ENCODE measurements around the gene NOXA1.
"Not testable (repeated sequence)": the region's sequence is repeated elsewhere in the genome, so short reads cannot be mapped to it uniquely, and the experiment has no call there.

The NOXA1 gene

DNA sequence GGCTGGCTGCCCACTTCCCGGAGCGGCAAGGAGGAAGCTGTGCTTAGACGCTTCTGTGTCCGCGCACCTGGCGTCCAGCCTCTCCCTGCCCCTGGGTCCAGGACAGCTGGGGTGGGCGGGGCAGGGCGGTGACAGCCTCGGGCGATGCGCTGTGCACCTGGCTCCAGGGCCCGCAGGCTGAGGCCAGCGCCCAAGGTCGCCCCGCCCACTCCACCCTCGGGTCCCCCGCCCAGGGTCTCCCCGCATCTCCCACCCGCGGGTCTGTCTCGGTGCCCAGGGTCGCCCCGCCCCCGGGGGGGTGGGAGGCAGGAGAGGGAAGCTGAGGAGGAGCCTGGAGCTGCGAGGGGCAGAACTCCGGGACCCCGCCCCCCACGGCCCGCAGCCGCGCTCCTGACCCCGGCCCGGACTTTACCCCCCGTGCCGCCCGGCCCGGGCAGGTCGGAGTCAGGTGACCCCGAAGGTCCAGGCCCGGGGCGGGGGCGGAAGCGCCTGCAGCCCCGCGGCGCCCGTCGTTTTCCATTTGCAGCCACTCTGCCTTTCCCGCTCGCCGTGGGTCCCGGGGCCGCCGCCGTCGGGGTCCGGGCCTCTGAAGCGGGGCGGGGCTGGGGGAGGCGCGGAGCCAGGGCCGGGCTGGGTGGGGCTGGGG lies 18.2 kb downstream of the NOXA1 start, which contains the start of gene ENTPD8:
ENTPD8 (minus strand) TSS at position 69 of the 646 bp plus-strand sequence. CDS start 3,072 bp downstream, outside the sequence.
- DNase-seq: no peak

DNA sequence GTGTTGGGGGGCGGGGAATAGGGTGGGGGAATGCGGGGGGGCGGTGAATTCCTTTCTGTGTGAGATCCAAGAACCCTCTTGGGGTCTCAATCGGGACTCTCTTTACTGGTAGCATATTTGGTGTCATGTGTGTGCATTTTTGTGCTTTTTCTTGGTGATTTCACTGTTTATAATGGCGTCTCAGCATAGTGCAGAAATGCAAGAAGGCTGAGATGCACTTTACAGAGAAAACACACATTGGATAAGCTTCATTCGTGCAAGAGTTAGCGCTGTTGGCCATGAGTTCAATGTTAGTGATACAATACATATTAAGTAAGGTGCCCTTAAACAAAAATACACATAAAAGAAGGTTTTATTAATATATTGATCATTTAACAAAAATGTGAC lies 18.7 kb downstream of the NOXA1 start:
- DNase-seq: no peak

DNA sequence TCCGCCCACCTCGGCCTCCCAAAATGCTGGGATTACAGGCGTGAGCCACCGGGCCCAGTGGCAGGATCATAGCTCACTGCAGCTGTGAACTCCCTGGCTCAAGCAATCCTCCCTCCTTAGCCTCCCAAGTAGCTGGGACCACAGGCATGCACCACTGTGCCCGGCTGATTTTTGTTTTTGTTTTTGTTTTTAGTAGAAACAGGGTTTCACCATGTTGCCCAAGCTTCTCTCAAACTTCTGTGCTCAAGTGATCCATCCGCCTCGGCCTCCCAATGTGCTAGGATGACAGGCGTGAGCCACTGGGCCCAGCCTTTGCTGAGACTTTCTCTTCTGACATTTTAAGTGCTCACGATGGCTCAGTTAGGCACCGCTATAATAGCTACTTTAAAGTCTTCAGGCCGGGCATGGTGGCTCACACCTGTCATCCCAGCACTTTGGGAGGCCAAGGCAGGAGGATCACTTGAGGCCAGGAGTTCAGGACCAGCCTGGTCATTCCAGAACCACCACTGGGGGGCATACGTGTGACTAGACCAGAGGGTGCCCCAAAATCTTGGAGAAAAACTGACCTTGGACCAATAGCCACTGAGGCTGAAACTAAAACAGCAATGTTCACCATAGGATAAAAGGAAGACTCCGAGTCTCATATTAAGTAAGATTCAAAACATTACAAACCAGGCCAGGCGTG lies 21.1 kb downstream of the NOXA1 start:
- no peak for DNase-seq

DNA sequence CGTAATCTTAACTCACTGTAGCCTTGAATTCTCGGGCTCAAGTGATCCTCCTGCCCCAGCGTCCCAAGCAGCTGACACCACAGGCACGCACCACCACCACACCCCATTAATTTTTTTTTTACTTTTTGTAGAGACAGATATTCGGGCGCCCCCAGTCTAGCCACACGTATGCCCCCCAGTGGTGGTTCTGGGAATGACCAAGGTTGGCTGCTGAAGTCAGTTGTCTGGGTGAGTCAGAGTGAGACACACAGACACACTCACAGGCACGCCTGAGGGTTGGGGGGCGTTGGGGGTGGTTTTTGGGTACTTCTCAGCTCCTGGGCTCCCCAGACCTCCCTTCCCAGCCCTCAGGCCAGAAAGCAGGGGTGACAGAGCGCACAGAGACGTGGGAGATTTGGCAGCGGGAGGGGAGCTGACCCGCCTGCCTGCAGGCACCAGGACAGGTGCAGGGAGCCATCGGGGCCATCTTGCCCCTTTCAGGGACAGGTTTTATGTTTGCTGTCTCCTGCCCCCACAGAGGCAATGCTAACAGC lies 22.1 kb downstream of the NOXA1 start:
- no peak for DNase-seq

DNA sequence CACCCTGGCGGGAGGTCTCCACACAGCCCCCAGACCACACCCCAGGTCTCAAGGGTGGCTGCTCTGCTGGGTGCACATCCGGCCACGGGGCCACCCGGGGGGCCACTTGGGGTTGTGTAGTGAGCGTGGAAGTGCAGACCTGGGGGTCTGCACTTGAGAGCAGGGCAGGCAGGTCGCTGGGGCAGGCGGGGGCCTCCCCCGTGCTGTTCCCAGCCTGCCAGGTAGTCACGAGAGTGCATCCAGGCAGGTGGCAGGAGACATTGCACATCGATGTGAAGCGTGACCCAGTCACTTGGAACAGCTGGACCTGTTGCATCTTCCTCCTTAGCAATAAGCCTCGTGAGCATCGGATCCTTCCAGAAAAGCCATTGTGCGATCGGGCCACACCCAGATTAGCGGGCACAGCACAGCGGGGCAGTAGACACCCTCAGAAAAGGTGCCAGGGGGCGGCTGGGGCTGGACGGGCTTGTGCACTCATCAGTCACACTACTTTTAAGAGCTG lies 22.8 kb downstream of the NOXA1 start:
- no peak for DNase-seq

DNA sequence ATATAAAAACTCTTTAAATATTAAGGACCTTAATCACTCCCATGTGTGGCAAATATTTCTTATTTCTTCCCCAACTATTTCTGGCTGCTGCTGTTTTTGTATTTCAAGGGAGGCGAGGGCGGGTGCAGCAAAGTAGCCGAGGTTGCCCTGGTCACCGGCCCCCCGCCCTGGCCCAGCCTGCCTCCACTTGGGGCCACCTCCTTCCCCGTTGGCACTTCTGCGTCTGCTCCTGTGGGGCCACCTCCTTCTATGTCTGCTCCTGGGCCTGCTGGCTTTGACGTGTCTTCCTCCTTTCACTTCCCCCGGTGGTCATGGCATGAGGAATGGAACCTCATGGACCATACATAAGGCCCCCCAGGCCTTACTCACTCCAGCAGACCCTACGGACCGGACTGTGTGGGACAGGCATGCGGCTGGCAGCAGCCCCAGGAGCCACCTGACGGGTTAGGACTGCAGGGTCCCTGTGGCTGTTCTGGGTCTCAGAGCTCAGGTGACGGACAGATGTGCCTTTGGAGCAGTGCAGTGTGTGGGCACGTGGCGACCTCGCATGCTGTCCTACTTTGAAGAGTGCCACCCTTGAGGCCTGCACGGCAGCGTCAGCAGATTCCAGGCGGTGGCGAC lies 23.8 kb downstream of the NOXA1 start:
- no peak for DNase-seq

DNA sequence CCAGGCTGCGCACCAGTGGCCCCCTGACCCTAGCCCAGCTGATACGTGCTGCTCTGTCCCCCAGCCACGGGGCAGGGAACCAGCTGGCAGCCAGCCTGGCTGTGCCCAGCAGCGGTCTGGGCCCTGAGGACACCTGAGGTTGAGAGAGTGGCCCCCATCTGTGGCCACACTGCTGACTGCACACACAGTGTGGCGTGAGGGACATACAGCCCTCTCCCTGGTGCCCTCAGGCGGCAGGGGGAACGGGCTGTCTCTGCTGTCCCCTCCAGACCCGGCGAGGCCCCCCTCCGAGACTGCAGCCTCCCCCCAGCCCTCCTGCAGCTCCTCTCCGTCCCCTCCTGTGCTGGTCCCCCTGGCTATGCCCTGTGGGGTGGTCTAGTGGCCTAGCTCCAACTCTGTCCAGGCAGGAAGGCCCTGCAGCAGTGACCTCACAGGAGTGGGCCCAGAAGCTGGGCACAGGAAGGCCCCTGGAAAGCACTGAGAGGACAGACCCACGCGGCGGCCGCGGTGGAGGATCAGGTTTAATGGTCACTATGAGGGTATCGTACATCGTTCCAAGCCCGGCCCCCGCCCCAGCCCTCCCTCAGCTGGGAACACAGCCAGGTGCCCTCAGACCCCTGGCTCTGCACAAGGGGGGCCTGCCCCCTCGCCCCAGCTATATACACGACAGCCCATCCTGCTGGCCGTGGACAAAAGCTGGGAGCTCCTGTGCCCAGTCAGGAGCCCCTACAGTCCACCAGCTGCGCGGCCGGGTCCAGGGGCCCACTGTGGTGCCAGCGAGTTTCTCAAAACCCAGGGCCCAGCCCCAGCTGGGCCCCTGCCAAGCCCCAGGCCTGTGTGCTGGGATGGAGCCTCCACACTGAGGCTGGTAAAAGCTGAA lies 24.8 kb downstream of the NOXA1 start:
- no peak for DNase-seq

DNA sequence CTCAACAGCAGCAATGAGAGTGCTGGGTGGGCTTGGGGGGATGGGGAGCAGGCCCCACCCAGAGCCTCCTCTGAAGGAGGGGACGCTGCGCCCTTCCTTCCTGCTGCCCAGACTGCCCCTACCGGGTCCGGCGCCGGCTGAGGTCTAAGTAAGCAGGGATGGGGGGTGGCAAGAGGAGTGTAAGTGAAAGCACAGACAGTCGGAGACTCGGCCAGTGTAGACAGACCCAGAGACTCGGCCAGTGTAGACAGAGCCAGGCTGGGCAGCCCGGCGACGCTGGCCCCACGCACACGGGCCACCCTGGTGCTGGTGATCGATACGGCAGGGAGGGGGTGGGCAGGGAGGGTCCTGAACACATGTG lies 25.4 kb downstream of the NOXA1 start:
- DNase-seq: no peak

DNA sequence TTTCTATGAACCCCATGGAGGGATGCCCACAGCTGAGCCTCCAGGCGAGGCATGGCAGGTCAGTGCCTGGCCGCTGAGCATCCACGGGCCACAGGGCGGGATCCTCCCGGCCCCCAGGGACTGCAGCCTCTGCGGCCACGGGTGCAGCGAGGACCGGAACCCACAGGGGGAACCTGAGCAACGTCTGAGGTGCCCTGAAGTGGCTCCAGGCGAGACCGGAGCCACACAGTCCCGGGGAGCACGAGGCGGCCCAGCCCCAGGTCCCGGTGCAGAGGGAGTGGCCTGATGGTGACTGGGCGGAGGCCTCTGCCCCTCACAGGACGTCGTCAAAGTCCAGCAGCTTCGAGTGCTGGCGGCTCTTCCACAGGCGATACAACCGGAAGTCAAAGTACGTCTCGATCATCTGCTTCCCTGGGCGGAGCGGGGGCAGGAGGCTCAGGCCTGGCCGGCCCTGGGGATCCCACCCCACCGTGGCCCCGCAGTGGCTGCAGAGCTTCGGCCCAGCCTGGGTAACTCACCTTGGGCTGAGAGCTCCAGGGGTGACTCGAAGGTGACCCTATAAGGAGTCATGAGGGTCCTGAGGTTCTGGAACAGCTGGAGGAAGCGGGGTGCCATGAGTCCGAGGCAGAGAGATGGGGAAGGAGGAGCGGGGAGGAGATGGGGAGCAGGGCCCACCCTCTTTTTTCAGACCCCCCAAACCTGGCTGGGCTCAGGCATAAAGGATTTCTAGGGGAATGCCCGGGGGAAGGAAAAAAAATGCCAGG lies 26.1 kb downstream of the NOXA1 start:
- DNase-seq: no peak

DNA sequence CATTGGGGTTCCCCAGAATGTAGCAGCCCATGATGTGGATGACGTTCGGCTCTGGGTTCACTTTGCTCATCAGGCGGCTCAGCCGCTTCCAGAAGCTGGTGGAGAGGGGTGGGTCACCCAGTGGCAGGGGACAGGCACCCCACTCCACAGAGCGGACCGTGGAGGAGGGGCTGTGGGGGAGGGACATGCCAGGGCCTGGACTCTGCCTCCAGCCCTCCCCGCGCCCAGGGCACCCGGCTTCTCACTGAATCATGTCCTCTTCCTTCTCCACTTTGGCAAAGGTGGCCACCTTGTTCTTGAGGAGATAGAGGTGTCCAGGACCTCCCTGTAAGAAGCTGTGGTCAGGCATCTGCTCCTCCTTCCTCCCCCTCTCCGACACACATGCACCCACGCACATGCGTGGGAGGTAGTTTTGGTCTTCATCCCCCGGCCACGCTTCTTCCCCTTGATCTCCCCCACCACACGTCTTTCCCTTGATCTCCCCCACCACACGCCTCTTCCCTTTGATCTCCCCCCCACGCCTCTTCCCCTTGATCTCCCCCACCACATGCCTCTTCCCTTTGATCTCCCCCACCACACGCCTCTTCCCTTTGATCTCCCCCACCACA lies 26.8 kb downstream of the NOXA1 start:
- DNase-seq: no peak

DNA sequence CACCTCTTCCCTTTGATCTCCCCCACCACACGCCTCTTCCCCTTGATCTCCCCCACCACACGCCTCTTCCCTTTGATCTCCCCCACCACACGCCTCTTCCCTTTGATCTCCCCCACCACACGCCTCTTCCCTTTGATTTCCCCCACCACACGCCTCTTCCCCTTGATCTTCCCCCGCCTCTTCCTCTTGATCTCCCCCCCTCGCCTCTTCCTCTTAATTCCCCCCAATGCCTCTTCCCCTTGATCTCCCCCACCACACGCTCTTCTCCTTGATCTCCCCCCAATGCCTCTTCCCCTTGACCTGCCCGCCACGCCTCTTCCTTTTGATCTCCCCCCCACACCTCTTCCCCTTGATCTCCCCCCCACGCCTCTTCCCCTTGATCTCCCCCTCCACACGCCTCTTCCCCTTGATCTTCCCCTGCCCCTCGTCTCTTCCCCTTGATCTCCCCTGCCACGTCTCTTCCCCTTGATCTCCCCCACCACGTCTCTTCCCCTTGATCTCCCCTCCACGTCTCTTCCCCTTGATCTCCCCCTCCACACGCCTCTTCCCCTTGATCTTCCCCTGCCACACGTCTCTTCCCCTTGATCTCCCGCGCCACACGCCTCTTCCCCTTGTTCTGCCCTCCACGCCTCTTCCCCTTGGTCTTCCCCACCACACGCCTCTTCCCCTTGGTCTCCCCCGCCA lies 27.5 kb downstream of the NOXA1 start:
- not testable (repeated sequence) for DNase-seq

DNA sequence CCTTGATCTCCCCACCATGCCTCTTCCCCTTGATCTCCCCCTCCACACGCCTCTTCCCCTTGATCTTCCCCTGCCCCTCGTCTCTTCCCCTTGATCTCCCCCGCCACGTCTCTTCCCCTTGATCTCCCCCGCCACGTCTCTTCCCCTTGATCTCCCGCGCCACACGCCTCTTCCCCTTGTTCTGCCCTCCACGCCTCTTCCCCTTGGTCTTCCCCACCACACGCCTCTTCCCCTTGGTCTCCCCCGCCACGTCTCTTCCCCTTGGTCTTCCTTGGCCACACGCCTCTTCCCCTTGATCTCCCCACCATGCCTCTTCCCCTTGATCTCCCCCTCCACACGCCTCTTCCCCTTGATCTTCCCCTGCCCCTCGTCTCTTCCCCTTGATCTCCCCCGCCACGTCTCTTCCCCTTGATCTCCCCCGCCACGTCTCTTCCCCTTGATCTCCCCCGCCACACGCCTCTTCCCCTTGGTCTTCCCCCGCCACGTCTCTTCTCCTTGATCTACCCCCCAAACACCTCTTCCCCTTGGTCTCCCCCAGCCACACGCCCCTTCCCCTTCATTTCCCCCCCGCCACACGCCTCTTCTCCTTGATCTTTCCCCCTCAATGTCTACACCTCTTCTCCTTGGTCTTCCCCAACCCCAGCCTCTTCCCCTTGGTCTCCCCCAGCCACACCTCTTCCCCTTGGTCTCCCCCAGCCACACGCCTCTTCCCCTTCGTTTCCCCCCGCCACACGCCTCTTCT lies 28.2 kb downstream of the NOXA1 start:
- not testable (repeated sequence) for DNase-seq

DNA sequence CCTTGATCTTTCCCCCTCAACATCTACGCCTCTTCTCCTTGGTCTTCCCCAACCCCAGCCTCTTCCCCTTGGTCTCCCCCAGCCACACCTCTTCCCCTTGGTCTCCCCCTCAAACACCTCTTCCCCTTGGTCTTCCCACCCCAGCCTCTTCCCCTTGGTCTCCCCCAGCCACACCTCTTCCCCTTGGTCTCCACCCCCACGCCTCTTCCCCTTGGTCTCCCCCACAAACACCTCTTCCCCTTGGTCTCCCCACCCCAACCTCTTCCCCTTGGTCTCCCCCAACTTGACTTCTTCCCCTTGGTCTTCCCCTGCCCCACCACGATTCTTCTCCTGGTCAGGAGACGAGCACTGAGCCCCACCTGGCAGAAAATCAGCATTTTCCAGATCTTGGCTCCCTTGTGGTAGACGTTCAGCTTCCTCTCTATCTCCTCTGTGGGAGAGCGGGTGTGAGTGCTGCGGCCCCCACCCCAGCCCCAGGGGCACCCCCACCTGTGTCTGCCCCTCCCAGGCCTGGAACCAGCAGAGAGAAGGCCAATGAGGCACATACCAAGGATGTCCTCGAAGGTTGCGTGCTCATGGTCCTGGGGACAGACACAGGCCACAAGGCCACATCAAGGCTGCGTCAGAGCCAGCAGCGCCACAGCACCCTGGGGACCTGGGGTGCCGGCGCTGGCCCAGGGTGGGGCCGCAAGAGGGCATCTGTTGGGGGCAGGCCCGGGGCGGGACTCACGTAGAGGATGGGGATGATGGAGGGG lies 29.0 kb downstream of the NOXA1 start:
- no peak for DNase-seq

DNA sequence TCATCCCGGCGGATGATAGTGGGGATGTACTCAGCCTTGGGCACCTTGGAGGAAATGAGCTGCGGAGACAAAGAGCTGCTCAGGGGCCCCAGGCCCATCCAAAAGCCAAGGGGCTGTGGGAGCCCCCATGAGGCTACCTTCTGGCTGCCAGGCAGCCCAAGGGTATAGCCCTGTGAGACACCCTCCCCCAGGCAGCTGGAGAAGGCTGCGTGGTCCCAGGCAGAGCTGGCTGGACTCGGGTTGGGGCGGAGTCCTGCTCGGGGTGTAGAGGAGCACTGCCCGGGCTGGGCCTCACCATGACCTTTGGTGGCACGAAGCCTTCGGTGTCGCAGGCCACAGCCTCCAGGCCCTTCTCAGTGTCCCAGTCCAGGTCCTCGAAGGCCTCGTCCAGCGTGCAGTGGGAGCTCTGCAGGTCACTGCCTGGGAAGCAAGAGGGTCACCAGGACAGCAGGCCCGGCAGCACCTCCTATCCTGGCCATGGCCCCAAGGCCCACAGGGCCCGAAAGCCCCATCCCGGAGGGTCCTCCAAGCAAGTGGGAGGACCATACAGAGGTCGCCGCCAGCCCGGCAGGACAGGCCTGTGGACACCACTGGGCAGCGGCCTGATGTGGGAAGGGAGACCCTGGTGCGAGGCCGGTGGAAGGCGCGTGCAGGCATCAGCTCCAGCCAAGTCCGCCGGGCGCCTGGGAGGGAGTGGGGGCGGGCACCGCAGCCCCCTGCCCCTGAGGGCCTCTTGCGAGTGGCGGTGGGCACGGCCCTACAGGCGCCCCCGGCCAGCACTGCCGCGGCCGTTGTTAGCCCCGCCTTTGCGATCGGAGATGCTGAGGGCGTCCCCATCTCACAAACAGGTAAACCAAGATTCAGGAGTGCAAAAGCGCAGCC lies 29.8 kb downstream of the NOXA1 start:
- no peak for DNase-seq

DNA sequence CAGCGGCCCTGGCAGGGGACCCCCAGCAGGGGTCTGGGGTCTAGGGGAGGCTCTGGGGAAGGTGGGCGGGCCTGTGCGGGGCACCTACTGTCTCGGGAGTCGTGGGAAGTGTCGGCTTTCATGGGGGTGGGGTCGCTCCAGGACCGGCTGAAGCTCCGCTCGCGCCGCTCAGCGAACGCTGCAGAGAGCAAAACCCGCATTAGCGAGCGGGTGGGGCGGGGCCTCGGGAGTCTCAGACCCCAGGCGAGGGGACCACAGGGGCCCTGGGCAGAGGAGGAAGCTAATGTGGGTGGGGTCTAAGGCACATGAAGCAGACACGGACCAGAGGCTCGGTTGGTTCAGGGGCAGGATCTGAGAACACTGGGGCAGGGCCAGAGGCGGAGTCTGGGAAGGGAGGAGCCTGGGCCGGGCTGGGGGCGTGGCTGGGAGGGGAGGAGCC lies 30.5 kb downstream of the NOXA1 start:
- DNase-seq: no peak

DNA sequence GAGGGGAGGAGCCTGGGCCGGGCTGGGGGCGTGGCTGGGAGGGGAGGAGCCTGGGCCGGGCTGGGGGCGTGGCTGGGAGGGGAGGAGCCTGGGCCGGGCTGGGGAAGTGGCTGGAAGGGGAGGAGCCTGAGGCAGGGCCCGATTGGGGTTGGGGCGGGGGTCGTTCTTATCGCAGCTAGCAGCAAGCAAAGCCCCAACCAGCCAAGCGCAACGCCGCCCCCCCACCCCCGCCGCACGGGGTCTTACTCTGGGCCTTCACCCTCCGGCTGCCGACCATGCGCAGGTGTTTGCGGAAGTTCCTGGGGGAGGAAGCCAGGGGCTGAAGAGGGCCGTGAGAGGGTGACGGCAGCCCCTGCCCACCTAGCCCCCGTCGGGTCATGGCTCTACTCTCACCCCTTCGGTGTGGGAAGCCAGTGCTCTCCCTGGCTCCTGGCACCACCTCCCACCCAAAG lies 31.0 kb downstream of the NOXA1 start:
- DNase-seq: no peak

DNA sequence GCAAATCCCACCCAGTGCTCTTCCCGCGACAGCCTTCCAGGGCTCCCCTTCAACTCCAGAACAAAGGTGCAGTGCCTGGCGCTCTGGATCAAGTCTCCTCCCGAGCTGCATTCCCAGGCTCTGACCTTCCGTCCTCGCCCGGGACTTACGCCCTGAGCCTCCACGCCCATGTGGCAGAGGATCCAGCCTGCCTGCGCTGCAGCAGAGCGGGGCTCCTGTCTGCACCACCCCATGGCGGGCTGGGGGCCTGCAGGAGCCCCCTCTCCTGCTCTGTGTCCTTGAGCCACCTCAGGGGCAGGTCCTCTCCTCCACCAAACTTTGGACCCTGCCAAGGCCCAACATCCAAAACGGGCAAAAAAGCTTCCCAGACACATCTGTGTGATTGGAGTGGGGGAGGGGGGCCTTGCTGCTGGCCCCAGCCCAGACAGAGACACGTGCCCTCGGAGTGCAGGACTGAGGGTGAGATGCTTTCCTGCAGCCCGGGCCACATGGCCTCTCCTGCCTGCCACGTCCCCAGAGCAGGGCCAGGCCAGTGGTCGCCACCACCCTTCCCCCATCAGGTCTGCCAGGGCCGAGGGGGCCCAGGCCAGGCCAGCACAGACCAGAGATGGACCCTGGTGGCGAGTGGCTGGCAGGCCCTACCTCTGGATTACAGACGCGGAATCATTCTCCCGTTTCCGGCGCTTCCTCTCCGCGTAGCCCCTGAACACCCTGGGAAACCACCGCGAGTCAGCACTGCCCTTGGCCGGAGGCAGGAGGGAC lies 31.6 kb downstream of the NOXA1 start:
- no peak for DNase-seq
